Measurements from ENCODE around the gene POLD1. TPM values are rescaled to one million over a fixed set of nuclear protein-coding genes. Genes with fewer than 3 reads are reported as not detected.

Gene POLD1
- total and polyA plus RNA-seq, 2 experiments from 2014 or later, result 111 to 173 TPM

DNA sequence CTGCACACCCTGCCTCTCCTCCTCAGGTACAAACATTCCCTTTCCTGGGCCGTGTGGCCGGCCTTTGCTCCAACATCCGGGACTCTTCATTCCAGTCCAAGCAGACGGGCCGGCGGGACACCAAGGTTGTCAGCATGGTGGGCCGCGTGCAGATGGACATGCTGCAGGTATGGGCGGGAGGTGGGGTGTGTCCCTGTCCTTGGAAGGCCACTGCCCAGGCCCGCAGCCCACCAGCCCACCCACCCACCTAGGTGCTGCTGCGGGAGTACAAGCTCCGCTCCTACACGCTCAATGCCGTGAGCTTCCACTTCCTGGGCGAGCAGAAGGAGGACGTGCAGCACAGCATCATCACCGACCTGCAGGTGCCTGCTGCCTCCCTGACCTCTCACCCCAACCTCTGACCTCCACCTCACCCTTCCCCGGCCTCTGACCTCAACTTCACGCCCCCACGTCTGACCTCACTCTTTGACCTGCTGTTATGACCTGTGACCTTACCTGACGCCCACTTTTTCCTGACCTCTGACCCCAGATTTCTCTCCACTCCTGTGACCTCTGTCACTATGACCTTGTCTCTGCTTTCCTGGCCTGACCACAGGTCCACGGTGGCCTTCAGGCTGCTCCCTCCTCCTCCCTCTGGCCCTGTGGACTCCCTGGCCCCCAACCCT lies 22.1 kb downstream of the POLD1 start:
- Mint-ChIP-seq H3K36me3 (ENCODE audit: low read depth) (peaks cover 62% of the 10 kb centered on the region), H3K4me1 (no peaks in the 10 kb centered on the region), H3K27me3 (ENCODE audit: insufficient read depth, low read depth, poor library complexity) (no peaks in the 10 kb centered on the region), H3K9me3 (no peaks in the 10 kb centered on the region; the same call in 2 of the 3 replicates), H3K4me3 (no peak overlapping the region), H3K27ac (no peak overlapping the region)
- Histone ChIP-seq H3K79me2 (replicated peaks; ENCODE audit: insufficient read depth) (no peaks in the 10 kb centered on the region), H4K20me1 (replicated peaks; ENCODE audit: insufficient read depth) (peaks cover 5% of the 10 kb centered on the region), H3F3A (replicated peaks; ENCODE audit: low read depth) (no peaks in the 10 kb centered on the region; the same call in 1 of the 2 replicates), H2AFZ (no peak overlapping the region), H3K9me2 (ENCODE audit: insufficient read depth) (no peaks in the 10 kb centered on the region), H3K4me3 (no peak overlapping the region), H3K27ac (ENCODE audit: low read depth) (no peak overlapping the region), H3K27me3 (ENCODE audit: insufficient read depth) (no peaks in the 10 kb centered on the region), H3K36me3 (ENCODE audit: insufficient read depth) (peaks cover 4% of the 10 kb centered on the region; the same call in 1 of the 2 replicates), H3K4me1 (ENCODE audit: insufficient read depth) (no peaks in the 10 kb centered on the region), H3K4me2 (no peak overlapping the region)
- no peak for DNase-seq (ENCODE audit: low spot score)
- TF ChIP-seq, protein P1, sequence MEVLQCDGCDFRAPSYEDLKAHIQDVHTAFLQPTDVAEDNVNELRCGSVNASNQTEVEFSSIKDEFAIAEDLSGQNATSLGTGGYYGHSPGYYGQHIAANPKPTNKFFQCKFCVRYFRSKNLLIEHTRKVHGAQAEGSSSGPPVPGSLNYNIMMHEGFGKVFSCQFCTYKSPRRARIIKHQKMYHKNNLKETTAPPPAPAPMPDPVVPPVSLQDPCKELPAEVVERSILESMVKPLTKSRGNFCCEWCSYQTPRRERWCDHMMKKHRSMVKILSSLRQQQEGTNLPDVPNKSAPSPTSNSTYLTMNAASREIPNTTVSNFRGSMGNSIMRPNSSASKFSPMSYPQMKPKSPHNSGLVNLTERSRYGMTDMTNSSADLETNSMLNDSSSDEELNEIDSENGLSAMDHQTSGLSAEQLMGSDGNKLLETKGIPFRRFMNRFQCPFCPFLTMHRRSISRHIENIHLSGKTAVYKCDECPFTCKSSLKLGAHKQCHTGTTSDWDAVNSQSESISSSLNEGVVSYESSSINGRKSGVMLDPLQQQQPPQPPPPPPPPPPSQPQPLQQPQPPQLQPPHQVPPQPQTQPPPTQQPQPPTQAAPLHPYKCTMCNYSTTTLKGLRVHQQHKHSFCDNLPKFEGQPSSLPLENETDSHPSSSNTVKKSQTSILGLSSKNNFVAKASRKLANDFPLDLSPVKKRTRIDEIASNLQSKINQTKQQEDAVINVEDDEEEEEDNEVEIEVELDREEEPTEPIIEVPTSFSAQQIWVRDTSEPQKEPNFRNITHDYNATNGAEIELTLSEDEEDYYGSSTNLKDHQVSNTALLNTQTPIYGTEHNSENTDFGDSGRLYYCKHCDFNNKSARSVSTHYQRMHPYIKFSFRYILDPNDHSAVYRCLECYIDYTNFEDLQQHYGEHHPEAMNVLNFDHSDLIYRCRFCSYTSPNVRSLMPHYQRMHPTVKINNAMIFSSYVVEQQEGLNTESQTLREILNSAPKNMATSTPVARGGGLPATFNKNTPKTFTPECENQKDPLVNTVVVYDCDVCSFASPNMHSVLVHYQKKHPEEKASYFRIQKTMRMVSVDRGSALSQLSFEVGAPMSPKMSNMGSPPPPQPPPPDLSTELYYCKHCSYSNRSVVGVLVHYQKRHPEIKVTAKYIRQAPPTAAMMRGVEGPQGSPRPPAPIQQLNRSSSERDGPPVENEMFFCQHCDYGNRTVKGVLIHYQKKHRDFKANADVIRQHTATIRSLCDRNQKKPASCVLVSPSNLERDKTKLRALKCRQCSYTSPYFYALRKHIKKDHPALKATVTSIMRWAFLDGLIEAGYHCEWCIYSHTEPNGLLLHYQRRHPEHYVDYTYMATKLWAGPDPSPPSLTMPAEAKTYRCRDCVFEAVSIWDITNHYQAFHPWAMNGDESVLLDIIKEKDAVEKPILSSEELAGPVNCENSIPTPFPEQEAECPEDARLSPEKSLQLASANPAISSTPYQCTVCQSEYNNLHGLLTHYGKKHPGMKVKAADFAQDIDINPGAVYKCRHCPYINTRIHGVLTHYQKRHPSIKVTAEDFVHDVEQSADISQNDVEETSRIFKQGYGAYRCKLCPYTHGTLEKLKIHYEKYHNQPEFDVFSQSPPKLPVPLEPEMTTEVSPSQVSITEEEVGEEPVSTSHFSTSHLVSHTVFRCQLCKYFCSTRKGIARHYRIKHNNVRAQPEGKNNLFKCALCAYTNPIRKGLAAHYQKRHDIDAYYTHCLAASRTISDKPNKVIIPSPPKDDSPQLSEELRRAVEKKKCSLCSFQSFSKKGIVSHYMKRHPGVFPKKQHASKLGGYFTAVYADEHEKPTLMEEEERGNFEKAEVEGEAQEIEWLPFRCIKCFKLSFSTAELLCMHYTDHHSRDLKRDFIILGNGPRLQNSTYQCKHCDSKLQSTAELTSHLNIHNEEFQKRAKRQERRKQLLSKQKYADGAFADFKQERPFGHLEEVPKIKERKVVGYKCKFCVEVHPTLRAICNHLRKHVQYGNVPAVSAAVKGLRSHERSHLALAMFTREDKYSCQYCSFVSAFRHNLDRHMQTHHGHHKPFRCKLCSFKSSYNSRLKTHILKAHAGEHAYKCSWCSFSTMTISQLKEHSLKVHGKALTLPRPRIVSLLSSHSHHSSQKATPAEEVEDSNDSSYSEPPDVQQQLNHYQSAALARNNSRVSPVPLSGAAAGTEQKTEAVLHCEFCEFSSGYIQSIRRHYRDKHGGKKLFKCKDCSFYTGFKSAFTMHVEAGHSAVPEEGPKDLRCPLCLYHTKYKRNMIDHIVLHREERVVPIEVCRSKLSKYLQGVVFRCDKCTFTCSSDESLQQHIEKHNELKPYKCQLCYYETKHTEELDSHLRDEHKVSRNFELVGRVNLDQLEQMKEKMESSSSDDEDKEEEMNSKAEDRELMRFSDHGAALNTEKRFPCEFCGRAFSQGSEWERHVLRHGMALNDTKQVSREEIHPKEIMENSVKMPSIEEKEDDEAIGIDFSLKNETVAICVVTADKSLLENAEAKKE (CRISPR knock-in tag; IDR thresholded peaks at IDR 0.05), result no peak
- no peak for TF ChIP-seq POLR2AphosphoS5 (IDR thresholded peaks at IDR 0.05; ENCODE audit: low read depth)
- TF ChIP-seq, protein P2, sequence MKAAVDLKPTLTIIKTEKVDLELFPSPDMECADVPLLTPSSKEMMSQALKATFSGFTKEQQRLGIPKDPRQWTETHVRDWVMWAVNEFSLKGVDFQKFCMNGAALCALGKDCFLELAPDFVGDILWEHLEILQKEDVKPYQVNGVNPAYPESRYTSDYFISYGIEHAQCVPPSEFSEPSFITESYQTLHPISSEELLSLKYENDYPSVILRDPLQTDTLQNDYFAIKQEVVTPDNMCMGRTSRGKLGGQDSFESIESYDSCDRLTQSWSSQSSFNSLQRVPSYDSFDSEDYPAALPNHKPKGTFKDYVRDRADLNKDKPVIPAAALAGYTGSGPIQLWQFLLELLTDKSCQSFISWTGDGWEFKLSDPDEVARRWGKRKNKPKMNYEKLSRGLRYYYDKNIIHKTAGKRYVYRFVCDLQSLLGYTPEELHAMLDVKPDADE (IDR thresholded peaks at IDR 0.05), result no peak
- TF ChIP-seq CREB1 (CRISPR knock-in tag; IDR thresholded peaks at IDR 0.05; ENCODE audit: low read depth), result no peak
- TF ChIP-seq JUNB (IDR thresholded peaks at IDR 0.05; ENCODE audit: unreplicated experiment), result no peak
- TF ChIP-seq EZH2 (IDR thresholded peaks at IDR 0.05; ENCODE audit: low read depth, unreplicated experiment), result no peak
- TF ChIP-seq EZH2phosphoT487 (IDR thresholded peaks at IDR 0.05; ENCODE audit: unreplicated experiment), result no peak
- no peak for TF ChIP-seq ZNF331 (CRISPR knock-in tag; IDR thresholded peaks at IDR 0.05; ENCODE audit: low read depth)
- TF ChIP-seq, protein P3, sequence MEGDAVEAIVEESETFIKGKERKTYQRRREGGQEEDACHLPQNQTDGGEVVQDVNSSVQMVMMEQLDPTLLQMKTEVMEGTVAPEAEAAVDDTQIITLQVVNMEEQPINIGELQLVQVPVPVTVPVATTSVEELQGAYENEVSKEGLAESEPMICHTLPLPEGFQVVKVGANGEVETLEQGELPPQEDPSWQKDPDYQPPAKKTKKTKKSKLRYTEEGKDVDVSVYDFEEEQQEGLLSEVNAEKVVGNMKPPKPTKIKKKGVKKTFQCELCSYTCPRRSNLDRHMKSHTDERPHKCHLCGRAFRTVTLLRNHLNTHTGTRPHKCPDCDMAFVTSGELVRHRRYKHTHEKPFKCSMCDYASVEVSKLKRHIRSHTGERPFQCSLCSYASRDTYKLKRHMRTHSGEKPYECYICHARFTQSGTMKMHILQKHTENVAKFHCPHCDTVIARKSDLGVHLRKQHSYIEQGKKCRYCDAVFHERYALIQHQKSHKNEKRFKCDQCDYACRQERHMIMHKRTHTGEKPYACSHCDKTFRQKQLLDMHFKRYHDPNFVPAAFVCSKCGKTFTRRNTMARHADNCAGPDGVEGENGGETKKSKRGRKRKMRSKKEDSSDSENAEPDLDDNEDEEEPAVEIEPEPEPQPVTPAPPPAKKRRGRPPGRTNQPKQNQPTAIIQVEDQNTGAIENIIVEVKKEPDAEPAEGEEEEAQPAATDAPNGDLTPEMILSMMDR (conservative IDR thresholded peaks at IDR 0.05; ENCODE audit: low read depth in 2 of 2), result no peak
- no peak for TF ChIP-seq STAT1 (IDR thresholded peaks at IDR 0.05; ENCODE audit: unreplicated experiment)
- TF ChIP-seq, protein P4, sequence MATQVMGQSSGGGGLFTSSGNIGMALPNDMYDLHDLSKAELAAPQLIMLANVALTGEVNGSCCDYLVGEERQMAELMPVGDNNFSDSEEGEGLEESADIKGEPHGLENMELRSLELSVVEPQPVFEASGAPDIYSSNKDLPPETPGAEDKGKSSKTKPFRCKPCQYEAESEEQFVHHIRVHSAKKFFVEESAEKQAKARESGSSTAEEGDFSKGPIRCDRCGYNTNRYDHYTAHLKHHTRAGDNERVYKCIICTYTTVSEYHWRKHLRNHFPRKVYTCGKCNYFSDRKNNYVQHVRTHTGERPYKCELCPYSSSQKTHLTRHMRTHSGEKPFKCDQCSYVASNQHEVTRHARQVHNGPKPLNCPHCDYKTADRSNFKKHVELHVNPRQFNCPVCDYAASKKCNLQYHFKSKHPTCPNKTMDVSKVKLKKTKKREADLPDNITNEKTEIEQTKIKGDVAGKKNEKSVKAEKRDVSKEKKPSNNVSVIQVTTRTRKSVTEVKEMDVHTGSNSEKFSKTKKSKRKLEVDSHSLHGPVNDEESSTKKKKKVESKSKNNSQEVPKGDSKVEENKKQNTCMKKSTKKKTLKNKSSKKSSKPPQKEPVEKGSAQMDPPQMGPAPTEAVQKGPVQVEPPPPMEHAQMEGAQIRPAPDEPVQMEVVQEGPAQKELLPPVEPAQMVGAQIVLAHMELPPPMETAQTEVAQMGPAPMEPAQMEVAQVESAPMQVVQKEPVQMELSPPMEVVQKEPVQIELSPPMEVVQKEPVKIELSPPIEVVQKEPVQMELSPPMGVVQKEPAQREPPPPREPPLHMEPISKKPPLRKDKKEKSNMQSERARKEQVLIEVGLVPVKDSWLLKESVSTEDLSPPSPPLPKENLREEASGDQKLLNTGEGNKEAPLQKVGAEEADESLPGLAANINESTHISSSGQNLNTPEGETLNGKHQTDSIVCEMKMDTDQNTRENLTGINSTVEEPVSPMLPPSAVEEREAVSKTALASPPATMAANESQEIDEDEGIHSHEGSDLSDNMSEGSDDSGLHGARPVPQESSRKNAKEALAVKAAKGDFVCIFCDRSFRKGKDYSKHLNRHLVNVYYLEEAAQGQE (IDR thresholded peaks at IDR 0.05; ENCODE audit: unreplicated experiment), result no peak
- TF ChIP-seq NANOG (IDR thresholded peaks at IDR 0.05; ENCODE audit: borderline replicate concordance), result no peak
- no peak for TF ChIP-seq ZNF114 (CRISPR knock-in tag; IDR thresholded peaks at IDR 0.05)
- ATAC-seq, result no peak

All from GM23338 (cell line).